PFSK-1 (cell line): ENCODE results near the gene PPM1B.

Experiments used
- POLR2AphosphoS5 ChIP-seq: IDR thresholded peaks from 2 replicates; pipeline ENCODE4 v1.6.1; 2012; ENCODE audit warnings: low read depth, mild to moderate bottlenecking, control low read depth, low read length, moderate library complexity
- TAF1 ChIP-seq: IDR thresholded peaks from 2 replicates; pipeline ENCODE4 v1.6.1; 2012; ENCODE audit warnings: low read length, control low read depth, borderline replicate concordance; ENCODE audit not compliant: insufficient read depth

DNA sequence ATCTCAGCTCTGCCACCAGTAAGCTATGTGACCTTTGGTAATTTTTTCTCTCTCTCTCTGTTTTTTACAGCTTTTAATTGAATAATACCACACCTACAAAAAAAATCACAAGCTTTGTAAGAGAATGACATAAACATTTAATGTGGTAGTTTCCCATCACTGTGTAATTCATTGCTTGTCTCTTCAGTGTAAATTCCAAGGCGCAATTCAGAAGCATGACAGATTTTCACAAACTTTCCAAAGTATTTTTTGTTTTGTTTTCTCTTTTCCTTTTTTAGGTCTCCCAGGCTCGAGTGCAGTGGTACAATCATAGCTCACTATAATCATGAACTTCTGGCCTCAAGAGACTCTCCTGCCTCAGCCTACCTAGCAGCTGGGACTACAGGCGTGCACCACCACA, 25.0 kb upstream of the PPM1B start:
- TF ChIP-seq POLR2AphosphoS5 (no peak), TAF1 (no peak)
